Endodermal cell (in vitro differentiated cells): ENCODE results near the gene CETP. TPM values are rescaled to one million over a fixed set of nuclear protein-coding genes. Genes with fewer than 3 reads are reported as not detected.

Source experiments
- DNase-seq: peaks from one replicate; pipeline ENCODE4 v3.0.0-alpha.2; 2017
- H3K27ac ChIP-seq: 2 replicates; pipeline ENCODE4 v1.5.1; 2013; ENCODE audit warnings: mild to moderate bottlenecking, low read depth, low read length, moderate library complexity
- H3K27me3 ChIP-seq: 2 replicates; pipeline ENCODE4 v1.6.1; 2013; ENCODE audit warnings: mild to moderate bottlenecking, low read length, moderate library complexity; ENCODE audit not compliant: insufficient read depth, control insufficient read depth, poor library complexity, severe bottlenecking
- H3K36me3 ChIP-seq: 2 replicates; pipeline ENCODE4 v1.7.0; 2013; ENCODE audit warnings: mild to moderate bottlenecking, low read length, moderate library complexity; ENCODE audit not compliant: control insufficient read depth, insufficient read depth
- H3K4me1 ChIP-seq: one replicate; pipeline ENCODE4 v1.7.0; 2013; ENCODE audit warnings: low read length; ENCODE audit not compliant: control insufficient read depth, insufficient read depth
- H3K4me3 ChIP-seq: 2 replicates; pipeline ENCODE4 v1.5.1; 2013; ENCODE audit warnings: mild to moderate bottlenecking, low read length, moderate library complexity
- H3K9ac ChIP-seq: 2 replicates; pipeline ENCODE4 v1.6.1; 2013; ENCODE audit warnings: mild to moderate bottlenecking, low read length, moderate library complexity; ENCODE audit not compliant: poor library complexity, severe bottlenecking; ENCODE audit errors: extremely low read depth
- H3K9me3 ChIP-seq: 2 replicates; pipeline ENCODE4 v1.6.1; 2013; ENCODE audit warnings: mild to moderate bottlenecking, low read length, moderate library complexity; ENCODE audit not compliant: control insufficient read depth
- H3K27ac Mint-ChIP-seq: 2 replicates; pipeline ENCODE4 v1.8.0; 2020; ENCODE audit warnings: mixed read lengths
- H3K27me3 Mint-ChIP-seq: 2 replicates; pipeline ENCODE4 v1.8.0; 2021; ENCODE audit warnings: mild to moderate bottlenecking, mixed read lengths; ENCODE audit not compliant: insufficient read depth
- H3K36me3 Mint-ChIP-seq: 2 replicates; pipeline ENCODE4 v1.8.0; 2020; ENCODE audit warnings: low read depth, mixed read lengths
- H3K4me1 Mint-ChIP-seq: 2 replicates; pipeline ENCODE4 v1.8.0; 2020; ENCODE audit warnings: mixed read lengths
- H3K4me3 Mint-ChIP-seq: 2 replicates; pipeline ENCODE4 v1.8.0; 2020; ENCODE audit warnings: mild to moderate bottlenecking, moderate library complexity, mixed read lengths
- H3K9me3 Mint-ChIP-seq: 2 replicates; pipeline ENCODE4 v1.8.0; 2020; ENCODE audit warnings: mild to moderate bottlenecking, mixed read lengths
- CTCF ChIP-seq: fragments of 200-600 bp; sonication (generic); conservative IDR thresholded peaks from 2 replicates; pipeline ENCODE4 v1.5.0; 2021; ENCODE audit warnings: antibody characterized with exemption, mild to moderate bottlenecking
- WGBS, 2 experiments: methylation state at CpG; one replicate each; pipeline versions ENCODE4 v1.1.5 to v1.1.7; 2013; ENCODE audit warnings: missing lambda C conversion rate in 2 of 2, mixed read lengths in 1 of 2; ENCODE audit not compliant: insufficient coverage in 1 of 2, insufficient read length in 1 of 2; 5-methylcytosine and 5-hydroxymethylcytosine counted together
- total RNA-seq, 2 donors: library from RNA; stranded (reverse); fragmentation: NEBNext Ultra II Directional in 1 of 2; extraction: Animal tissue kit (Norgen Biotek cat#: 25700) in 1 of 2; gene quantifications; 2 replicates in 1 of 2; 3 replicates in 1 of 2; pipeline ENCODE4 v1.2.1, GENCODE V29; 2021

The CETP gene
- total RNA-seq, 2 donors from 2014 or later = not detected

GRCh38 chr16:56993204-56993603, 31.5 kb downstream of the CETP start:
- peaks cover 55% of the 10 kb centered on the region for H3K27me3 Mint-ChIP-seq
- WGBS, 2 experiments = 69 to 79% methylated on average over 2 of the region's 2 CpGs

GRCh38 chr16:56994311-56994710, 32.6 kb downstream of the CETP start:
- Histone ChIP-seq H3K9me3 (no peaks in the 10 kb centered on the region), H3K27ac (no peak overlapping the region), H3K9ac (no peak overlapping the region), H3K4me3 (no peak overlapping the region), H3K36me3 (no peaks in the 10 kb centered on the region), H3K4me1 (no peaks in the 10 kb centered on the region), H3K27me3 (peaks cover 44% of the 10 kb centered on the region)
- peaks cover 45% of the 10 kb centered on the region for H3K27me3 Mint-ChIP-seq
- H3K27ac Mint-ChIP-seq = no peak overlapping the region
- no peak for DNase-seq
- H3K4me3 Mint-ChIP-seq = no peak overlapping the region
- no peak for TF ChIP-seq CTCF
- no peaks in the 10 kb centered on the region for H3K36me3 Mint-ChIP-seq
- no peaks in the 10 kb centered on the region for H3K9me3 Mint-ChIP-seq
- no peaks in the 10 kb centered on the region for H3K4me1 Mint-ChIP-seq
- WGBS, 2 experiments = 84 to 93% methylated on average over 4 to 5 of the region's 5 CpGs

More at GRCh38 chr16:56993204-56993603, 31.5 kb downstream of the CETP start:
- no peaks in the 10 kb centered on the region for H3K36me3 Mint-ChIP-seq
- no peaks in the 10 kb centered on the region for H3K9me3 Mint-ChIP-seq
- Histone ChIP-seq H3K4me3 (no peak overlapping the region), H3K4me1 (no peaks in the 10 kb centered on the region), H3K9ac (no peak overlapping the region), H3K27ac (no peak overlapping the region), H3K9me3 (no peaks in the 10 kb centered on the region), H3K36me3 (no peaks in the 10 kb centered on the region), H3K27me3 (peaks cover 55% of the 10 kb centered on the region)
- H3K27ac Mint-ChIP-seq = no peak overlapping the region
- H3K4me1 Mint-ChIP-seq = no peaks in the 10 kb centered on the region
- no peak overlapping the region for H3K4me3 Mint-ChIP-seq
- no peak for DNase-seq
- no peak for TF ChIP-seq CTCF

GRCh38 chr16:56995136-56995805, 33.5 kb downstream of the CETP start:
- Mint-ChIP-seq H3K36me3 (no peaks in the 10 kb centered on the region), H3K4me1 (no peaks in the 10 kb centered on the region), H3K27me3 (peaks cover 35% of the 10 kb centered on the region), H3K27ac (no peak overlapping the region), H3K9me3 (no peaks in the 10 kb centered on the region), H3K4me3 (no peak overlapping the region)
- Histone ChIP-seq H3K4me3 (no peak overlapping the region), H3K27me3 (peaks cover 34% of the 10 kb centered on the region), H3K27ac (no peak overlapping the region), H3K9ac (no peak overlapping the region), H3K9me3 (no peaks in the 10 kb centered on the region), H3K4me1 (no peaks in the 10 kb centered on the region), H3K36me3 (no peaks in the 10 kb centered on the region)
- no peak for DNase-seq
- TF ChIP-seq CTCF = no peak
- 79 to 86% methylated on average over 3 to 12 of the region's 12 CpGs for WGBS, 2 experiments
